HEK293 (cell line): ENCODE results near the gene PLCH2.

Experiments used
- CTCF ChIA-PET: fragments of 350-600 bp; formaldehyde crosslinking; extraction: SDS; loops from one replicate; lab custom pipeline; 2021; ENCODE audit warnings: antibody characterized with exemption; lab: Yijun Ruan, JAX
- POLR2A ChIA-PET: fragments of 300-600 bp; formaldehyde crosslinking; extraction: SDS; loops from one replicate; lab custom pipeline; 2020; ENCODE audit warnings: antibody characterized with exemption, inconsistent platforms; lab: Yijun Ruan, JAX
- H3K27ac ChIP-seq: fragments of 200-500 bp; sonication (Bioruptor generic); 2 replicates; pipeline ENCODE4 v1.5.1; 2014; ENCODE audit warnings: low read depth, low read length, control low read depth, inconsistent platforms; ENCODE audit errors: extremely low read depth
- H3K36me3 ChIP-seq, 2 experiments: fragments of 200-500 bp in 1 of 2; sonication (Bioruptor generic) in 1 of 2; 1 replicate in 1 of 2; 2 replicates in 1 of 2; pipeline ENCODE4 v1.5.1; 2014 to 2017; ENCODE audit warnings: inconsistent platforms in 2 of 2, low read length in 2 of 2; ENCODE audit not compliant: control insufficient read depth in 2 of 2, insufficient read depth in 1 of 2
- H3K4me1 ChIP-seq: fragments of 200-500 bp; sonication (Bioruptor generic); 2 replicates; pipeline ENCODE4 v1.5.1; 2014; ENCODE audit warnings: mild to moderate bottlenecking, low read length, inconsistent platforms; ENCODE audit not compliant: control insufficient read depth, insufficient read depth
- H3K4me3 ChIP-seq: 2 replicates; pipeline ENCODE4 v1.5.1; 2011; ENCODE audit warnings: low read depth, mild to moderate bottlenecking, control low read depth, low read length, moderate library complexity
- H3K9me3 ChIP-seq: fragments of 200-500 bp; sonication (Bioruptor generic); 2 replicates; pipeline ENCODE4 v1.5.1; 2014; ENCODE audit warnings: low read depth, low read length, inconsistent platforms; ENCODE audit not compliant: control insufficient read depth, insufficient read depth
- EGR2 ChIP-seq: fragments of 450-650 bp; formaldehyde crosslinking; IDR thresholded peaks from 2 replicates; pipeline ENCODE4 v1.5.1; 2016; ENCODE audit warnings: low read depth, missing biosample characterization, missing genetic modification characterization
- GLIS1 ChIP-seq: fragments of 450-650 bp; formaldehyde crosslinking; IDR thresholded peaks from 2 replicates; pipeline ENCODE4 v1.5.1; 2016; ENCODE audit warnings: missing biosample characterization, missing genetic modification characterization
- OSR2 ChIP-seq: fragments of 450-650 bp; formaldehyde crosslinking; IDR thresholded peaks from 2 replicates; pipeline ENCODE4 v1.5.1; 2016; ENCODE audit warnings: missing biosample characterization, missing genetic modification characterization
- YY2 ChIP-seq: fragments of 450-650 bp; formaldehyde crosslinking; IDR thresholded peaks from 2 replicates; pipeline ENCODE4 v1.5.1; 2016; ENCODE audit warnings: missing biosample characterization, missing genetic modification characterization
- ZFP69B ChIP-seq: fragments of 450-650 bp; formaldehyde crosslinking; IDR thresholded peaks from 2 replicates; pipeline ENCODE4 v1.5.1; 2016; ENCODE audit warnings: missing biosample characterization, missing genetic modification characterization
- ZIC2 ChIP-seq: fragments of 450-650 bp; formaldehyde crosslinking; IDR thresholded peaks from 2 replicates; pipeline ENCODE4 v1.5.1; 2016; ENCODE audit warnings: missing biosample characterization, missing genetic modification characterization
- ZNF600 ChIP-seq: fragments of 450-650 bp; formaldehyde crosslinking; IDR thresholded peaks from 2 replicates; pipeline ENCODE4 v1.5.1; 2016; ENCODE audit warnings: missing biosample characterization, missing genetic modification characterization
- ZNF785 ChIP-seq: fragments of 450-650 bp; formaldehyde crosslinking; IDR thresholded peaks from 2 replicates; pipeline ENCODE4 v1.5.1; 2016; ENCODE audit warnings: missing biosample characterization, missing genetic modification characterization
- TF ChIP-seq, protein P1 (sequence below): fragments of 450-650 bp; formaldehyde crosslinking; conservative IDR thresholded peaks from 2 replicates; pipeline ENCODE4 v1.5.1; 2016; ENCODE audit warnings: low read depth, missing biosample characterization, missing genetic modification characterization
- TF ChIP-seq, protein P2 (sequence below): fragments of 450-650 bp; formaldehyde crosslinking; IDR thresholded peaks from 2 replicates; pipeline ENCODE4 v1.5.1; 2016; ENCODE audit warnings: missing biosample characterization, missing genetic modification characterization
- TF ChIP-seq, protein P3 (sequence below): sonication (generic); formaldehyde crosslinking; IDR thresholded peaks from 2 replicates; pipeline ENCODE4 v1.8.1; 2022; ENCODE audit warnings: mild to moderate bottlenecking, moderate library complexity, missing genetic modification reagents
- TF ChIP-seq, protein P4 (sequence below): fragments of 450-650 bp; formaldehyde crosslinking; IDR thresholded peaks from 2 replicates; pipeline ENCODE4 v1.5.1; 2016; ENCODE audit warnings: missing biosample characterization, missing genetic modification characterization
- TF ChIP-seq, protein P5 (sequence below): fragments of 450-650 bp; formaldehyde crosslinking; IDR thresholded peaks from 2 replicates; pipeline ENCODE4 v1.5.1; 2016; ENCODE audit warnings: missing biosample characterization, missing genetic modification characterization

Gene PLCH2

DNA sequence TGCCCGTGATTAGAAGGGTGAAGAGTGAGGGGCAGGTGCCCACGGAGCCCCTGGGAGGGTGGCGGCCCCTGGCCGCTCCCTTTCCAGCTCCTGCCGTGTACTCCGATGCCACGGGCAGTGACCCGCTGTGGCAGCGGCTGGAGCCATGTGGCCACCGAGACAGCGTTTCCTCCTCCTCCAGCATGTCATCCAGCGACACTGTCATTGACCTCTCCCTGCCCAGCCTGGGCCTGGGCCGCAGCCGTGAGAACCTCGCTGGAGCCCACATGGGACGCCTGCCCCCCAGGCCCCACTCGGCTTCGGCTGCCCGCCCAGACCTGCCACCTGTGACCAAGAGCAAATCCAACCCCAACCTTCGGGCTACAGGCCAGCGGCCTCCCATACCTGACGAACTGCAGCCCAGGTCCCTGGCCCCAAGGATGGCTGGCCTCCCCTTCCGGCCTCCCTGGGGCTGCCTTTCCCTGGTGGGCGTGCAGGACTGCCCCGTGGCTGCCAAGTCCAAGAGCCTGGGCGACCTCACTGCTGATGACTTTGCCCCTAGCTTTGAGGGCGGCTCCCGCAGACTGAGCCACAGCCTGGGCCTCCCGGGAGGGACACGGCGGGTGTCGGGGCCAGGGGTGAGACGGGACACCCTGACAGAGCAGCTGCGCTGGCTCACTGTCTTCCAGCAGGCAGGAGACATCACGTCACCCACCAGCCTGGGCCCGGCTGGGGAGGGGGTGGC is 28.3 kb downstream of the PLCH2 start:
- H3K36me3 ChIP-seq, result peaks cover 0 to 25% of the 10 kb centered on the region in 2 experiments; a peak in 1 of 3 replicates
- TF ChIP-seq ZIC2 (tag by site-specific recombination) (peak; percentile 52), EGR2 (tag by site-specific recombination) (peak; percentile 6; the same call in 1 of the 2 replicates), GLIS1 (peak; percentile 44; the same call in 1 of the 2 replicates), ZNF785 (tag by site-specific recombination) (no peak)
- TF ChIP-seq, all 188 proteins: peak for 3
- ChIA-PET POLR2A (interaction anchor here (1.4 kb wide), 1 partner anchor 22 kb away, joined by 4 read pairs; the partner anchor contains the start of gene PANK4), CTCF (no interaction called here)
- Histone ChIP-seq H3K27ac (no peak overlapping the region), H3K9me3 (no peaks in the 10 kb centered on the region), H3K4me1 (no peaks in the 10 kb centered on the region), H3K4me3 (no peak overlapping the region)

DNA sequence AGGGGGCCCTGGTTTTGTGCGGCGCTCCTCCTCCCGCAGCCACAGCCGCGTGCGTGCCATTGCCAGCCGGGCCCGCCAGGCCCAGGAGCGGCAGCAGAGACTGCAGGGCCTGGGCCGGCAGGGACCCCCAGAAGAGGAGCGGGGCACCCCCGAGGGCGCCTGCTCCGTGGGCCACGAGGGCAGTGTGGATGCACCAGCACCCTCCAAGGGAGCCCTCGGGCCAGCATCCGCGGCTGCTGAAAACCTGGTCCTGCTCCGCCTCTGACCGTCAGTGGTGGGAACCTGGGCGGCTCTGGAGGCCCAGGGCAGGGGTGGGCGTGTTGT is 28.8 kb downstream of the PLCH2 start:
- ChIA-PET POLR2A (no interaction called here), CTCF (no interaction called here)
- Histone ChIP-seq H3K4me3 (no peak overlapping the region), H3K4me1 (no peaks in the 10 kb centered on the region), H3K27ac (no peak overlapping the region), H3K9me3 (no peaks in the 10 kb centered on the region), H3K36me3 (peaks cover 0 to 30% of the 10 kb centered on the region in 2 experiments; a peak in 1 of 3 replicates)
- 0 out of 2 replicates have a peak, but pooled peaks have one; percentile 17 for TF ChIP-seq ZFP69B (tag by site-specific recombination)
- TF ChIP-seq, protein P1, sequence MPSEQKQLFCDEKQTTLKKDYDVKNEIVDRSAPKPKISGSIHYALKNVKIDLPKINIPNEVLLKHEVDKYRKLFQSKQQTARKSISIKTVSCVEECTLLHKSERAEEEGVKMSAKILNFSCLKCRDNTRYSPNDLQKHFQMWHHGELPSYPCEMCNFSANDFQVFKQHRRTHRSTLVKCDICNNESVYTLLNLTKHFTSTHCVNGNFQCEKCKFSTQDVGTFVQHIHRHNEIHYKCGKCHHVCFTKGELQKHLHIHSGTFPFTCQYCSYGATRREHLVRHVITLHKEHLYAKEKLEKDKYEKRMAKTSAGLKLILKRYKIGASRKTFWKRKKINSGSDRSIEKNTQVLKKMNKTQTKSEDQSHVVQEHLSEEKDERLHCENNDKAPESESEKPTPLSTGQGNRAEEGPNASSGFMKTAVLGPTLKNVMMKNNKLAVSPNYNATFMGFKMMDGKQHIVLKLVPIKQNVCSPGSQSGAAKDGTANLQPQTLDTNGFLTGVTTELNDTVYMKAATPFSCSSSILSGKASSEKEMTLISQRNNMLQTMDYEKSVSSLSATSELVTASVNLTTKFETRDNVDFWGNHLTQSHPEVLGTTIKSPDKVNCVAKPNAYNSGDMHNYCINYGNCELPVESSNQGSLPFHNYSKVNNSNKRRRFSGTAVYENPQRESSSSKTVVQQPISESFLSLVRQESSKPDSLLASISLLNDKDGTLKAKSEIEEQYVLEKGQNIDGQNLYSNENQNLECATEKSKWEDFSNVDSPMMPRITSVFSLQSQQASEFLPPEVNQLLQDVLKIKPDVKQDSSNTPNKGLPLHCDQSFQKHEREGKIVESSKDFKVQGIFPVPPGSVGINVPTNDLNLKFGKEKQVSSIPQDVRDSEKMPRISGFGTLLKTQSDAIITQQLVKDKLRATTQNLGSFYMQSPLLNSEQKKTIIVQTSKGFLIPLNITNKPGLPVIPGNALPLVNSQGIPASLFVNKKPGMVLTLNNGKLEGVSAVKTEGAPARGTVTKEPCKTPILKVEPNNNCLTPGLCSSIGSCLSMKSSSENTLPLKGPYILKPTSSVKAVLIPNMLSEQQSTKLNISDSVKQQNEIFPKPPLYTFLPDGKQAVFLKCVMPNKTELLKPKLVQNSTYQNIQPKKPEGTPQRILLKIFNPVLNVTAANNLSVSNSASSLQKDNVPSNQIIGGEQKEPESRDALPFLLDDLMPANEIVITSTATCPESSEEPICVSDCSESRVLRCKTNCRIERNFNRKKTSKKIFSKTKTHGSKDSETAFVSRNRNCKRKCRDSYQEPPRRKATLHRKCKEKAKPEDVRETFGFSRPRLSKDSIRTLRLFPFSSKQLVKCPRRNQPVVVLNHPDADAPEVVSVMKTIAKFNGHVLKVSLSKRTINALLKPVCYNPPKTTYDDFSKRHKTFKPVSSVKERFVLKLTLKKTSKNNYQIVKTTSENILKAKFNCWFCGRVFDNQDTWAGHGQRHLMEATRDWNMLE, result no peak

DNA sequence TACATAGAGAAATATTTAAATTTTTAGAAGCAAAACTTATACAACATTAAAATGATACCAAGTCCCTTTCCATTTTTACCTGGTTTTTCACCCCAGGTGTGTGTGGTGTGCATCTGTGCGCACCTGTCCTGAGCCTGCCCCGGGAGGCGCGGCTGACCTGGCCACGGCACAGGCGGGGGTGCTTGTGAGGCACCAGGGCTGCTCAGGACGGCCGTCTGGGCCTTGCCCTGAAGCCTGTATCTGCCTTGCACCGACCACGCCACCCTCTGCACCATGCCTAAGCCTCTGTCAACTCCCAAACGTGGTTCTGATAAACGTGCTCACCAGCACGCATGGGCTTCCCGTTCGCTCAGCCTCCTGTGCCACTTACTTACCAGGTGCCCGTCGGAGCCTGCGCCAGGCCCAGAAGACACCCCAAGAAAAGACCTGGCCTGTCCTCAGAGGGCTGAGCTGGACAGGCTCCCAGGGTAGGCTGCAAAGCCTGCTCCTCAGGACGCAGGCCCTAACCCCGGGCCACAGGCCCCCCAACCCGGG is 29.4 kb downstream of the PLCH2 start:
- Histone ChIP-seq H3K4me3 (no peak overlapping the region), H3K27ac (no peak overlapping the region), H3K36me3 (peaks cover 0 to 36% of the 10 kb centered on the region in 2 experiments; a peak in 1 of 3 replicates), H3K4me1 (no peaks in the 10 kb centered on the region), H3K9me3 (no peaks in the 10 kb centered on the region)
- CTCF ChIA-PET, result no interaction called here
- POLR2A ChIA-PET, result interaction anchor here (0.6 to 1.2 kb wide), 2 partner anchors 40 to 1228 kb away, joined by 5 to 7 read pairs; no protein-coding TSS in a partner anchor
- TF ChIP-seq YY2 (tag by site-specific recombination) (no peak), ZNF600 (tag by site-specific recombination) (peak; percentile 69), OSR2 (tag by site-specific recombination) (no peak)
- TF ChIP-seq, protein P2, sequence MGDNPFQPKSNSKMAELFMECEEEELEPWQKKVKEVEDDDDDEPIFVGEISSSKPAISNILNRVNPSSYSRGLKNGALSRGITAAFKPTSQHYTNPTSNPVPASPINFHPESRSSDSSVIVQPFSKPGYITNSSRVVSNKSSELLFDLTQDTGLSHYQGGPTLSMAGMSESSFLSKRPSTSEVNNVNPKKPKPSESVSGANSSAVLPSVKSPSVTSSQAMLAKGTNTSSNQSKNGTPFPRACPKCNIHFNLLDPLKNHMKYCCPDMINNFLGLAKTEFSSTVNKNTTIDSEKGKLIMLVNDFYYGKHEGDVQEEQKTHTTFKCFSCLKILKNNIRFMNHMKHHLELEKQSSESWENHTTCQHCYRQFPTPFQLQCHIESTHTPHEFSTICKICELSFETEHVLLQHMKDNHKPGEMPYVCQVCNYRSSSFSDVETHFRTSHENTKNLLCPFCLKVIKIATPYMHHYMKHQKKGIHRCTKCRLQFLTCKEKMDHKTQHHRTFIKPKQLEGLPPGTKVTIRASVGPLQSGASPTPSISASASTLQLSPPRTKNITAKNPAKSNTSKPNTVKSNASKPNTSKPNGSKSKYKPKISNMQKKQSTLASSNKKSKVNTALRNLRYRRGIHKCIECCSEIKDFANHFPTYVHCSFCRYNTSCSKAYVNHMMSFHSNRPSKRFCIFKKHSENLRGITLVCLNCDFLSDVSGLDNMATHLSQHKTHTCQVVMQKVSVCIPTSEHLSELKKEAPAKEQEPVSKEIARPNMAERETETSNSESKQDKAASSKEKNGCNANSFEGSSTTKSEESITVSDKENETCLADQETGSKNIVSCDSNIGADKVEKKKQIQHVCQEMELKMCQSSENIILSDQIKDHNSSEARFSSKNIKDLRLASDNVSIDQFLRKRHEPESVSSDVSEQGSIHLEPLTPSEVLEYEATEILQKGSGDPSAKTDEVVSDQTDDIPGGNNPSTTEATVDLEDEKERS, result no peak
- TF ChIP-seq, protein P3, sequence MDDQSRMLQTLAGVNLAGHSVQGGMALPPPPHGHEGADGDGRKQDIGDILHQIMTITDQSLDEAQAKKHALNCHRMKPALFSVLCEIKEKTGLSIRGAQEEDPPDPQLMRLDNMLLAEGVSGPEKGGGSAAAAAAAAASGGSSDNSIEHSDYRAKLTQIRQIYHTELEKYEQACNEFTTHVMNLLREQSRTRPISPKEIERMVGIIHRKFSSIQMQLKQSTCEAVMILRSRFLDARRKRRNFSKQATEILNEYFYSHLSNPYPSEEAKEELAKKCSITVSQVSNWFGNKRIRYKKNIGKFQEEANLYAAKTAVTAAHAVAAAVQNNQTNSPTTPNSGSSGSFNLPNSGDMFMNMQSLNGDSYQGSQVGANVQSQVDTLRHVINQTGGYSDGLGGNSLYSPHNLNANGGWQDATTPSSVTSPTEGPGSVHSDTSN (CRISPR knock-in tag), result no peak
- TF ChIP-seq, protein P4, sequence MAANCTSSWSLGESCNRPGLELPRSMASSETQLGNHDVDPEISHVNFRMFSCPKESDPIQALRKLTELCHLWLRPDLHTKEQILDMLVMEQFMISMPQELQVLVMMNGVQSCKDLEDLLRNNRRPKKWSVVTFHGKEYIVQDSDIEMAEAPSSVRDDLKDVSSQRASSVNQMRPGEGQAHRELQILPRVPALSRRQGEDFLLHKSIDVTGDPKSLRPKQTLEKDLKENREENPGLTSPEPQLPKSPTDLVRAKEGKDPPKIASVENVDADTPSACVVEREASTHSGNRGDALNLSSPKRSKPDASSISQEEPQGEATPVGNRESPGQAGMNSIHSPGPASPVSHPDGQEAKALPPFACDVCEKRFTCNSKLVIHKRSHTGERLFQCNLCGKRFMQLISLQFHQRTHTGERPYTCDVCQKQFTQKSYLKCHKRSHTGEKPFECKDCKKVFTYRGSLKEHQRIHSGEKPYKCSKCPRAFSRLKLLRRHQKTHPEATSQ (tag by site-specific recombination), result no peak
- TF ChIP-seq, protein P5, sequence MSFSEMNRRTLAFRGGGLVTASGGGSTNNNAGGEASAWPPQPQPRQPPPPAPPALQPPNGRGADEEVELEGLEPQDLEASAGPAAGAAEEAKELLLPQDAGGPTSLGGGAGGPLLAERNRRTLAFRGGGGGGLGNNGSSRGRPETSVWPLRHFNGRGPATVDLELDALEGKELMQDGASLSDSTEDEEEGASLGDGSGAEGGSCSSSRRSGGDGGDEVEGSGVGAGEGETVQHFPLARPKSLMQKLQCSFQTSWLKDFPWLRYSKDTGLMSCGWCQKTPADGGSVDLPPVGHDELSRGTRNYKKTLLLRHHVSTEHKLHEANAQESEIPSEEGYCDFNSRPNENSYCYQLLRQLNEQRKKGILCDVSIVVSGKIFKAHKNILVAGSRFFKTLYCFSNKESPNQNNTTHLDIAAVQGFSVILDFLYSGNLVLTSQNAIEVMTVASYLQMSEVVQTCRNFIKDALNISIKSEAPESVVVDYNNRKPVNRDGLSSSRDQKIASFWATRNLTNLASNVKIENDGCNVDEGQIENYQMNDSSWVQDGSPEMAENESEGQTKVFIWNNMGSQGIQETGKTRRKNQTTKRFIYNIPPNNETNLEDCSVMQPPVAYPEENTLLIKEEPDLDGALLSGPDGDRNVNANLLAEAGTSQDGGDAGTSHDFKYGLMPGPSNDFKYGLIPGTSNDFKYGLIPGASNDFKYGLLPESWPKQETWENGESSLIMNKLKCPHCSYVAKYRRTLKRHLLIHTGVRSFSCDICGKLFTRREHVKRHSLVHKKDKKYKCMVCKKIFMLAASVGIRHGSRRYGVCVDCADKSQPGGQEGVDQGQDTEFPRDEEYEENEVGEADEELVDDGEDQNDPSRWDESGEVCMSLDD (tag by site-specific recombination), result no peak
